ENCODE data around the gene ZNF281.

DNA sequence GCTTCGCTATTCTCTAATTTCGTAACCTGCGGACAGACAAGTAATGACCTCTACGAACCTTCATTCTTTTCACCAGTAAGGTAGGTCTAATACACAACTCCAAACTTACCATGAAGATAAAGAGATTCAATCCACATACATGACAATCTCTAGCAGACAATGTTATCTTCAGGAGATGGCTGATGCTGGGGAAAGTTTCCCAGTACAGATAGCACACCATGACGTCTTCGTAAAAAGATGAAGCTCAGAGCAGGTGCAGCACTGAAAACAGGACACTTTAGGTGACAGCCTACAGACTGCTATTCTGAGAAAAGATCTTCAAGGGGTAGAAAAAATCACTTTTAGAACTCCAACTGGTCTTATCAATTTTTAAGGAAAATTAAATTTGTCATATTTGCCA, 41.3 kb downstream of the ZNF281 start:
- TF ChIP-seq POLR2A (IDR thresholded peaks at IDR 0.05) (no peak), POLR2AphosphoS5 (IDR thresholded peaks at IDR 0.05) (no peak), EP300 (IDR thresholded peaks at IDR 0.05) (no peak)
- TF ChIP-seq, protein P1, sequence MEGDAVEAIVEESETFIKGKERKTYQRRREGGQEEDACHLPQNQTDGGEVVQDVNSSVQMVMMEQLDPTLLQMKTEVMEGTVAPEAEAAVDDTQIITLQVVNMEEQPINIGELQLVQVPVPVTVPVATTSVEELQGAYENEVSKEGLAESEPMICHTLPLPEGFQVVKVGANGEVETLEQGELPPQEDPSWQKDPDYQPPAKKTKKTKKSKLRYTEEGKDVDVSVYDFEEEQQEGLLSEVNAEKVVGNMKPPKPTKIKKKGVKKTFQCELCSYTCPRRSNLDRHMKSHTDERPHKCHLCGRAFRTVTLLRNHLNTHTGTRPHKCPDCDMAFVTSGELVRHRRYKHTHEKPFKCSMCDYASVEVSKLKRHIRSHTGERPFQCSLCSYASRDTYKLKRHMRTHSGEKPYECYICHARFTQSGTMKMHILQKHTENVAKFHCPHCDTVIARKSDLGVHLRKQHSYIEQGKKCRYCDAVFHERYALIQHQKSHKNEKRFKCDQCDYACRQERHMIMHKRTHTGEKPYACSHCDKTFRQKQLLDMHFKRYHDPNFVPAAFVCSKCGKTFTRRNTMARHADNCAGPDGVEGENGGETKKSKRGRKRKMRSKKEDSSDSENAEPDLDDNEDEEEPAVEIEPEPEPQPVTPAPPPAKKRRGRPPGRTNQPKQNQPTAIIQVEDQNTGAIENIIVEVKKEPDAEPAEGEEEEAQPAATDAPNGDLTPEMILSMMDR (IDR thresholded peaks at IDR 0.05): no peak
